WERI-Rb-1 (cell line): Measurements from ENCODE around the gene CPT2.
A peak's percentile ranks its signal among the peaks of the same experiment; 100 is the strongest.

ENCODE experiments used
- DNase-seq: peaks from one replicate; pipeline ENCODE4 v3.0.0-alpha.2; 2020
- H3K27ac ChIP-seq: fragments of 250-450 bp; sonication (Bioruptor Pico); 2 replicates; pipeline ENCODE4 v1.5.1; 2020; ENCODE audit warnings: mild to moderate bottlenecking, moderate library complexity
- H3K27me3 ChIP-seq: fragments of 250-450 bp; sonication (Bioruptor Pico); 2 replicates; pipeline ENCODE4 v1.5.1; 2021; ENCODE audit warnings: mild to moderate bottlenecking, low read depth, moderate library complexity; ENCODE audit not compliant: insufficient read depth, severe bottlenecking
- H3K36me3 ChIP-seq: fragments of 250-450 bp; sonication (Bioruptor Pico); 2 replicates; pipeline ENCODE4 v1.5.1; 2020; ENCODE audit warnings: mild to moderate bottlenecking, moderate library complexity
- H3K4me3 ChIP-seq: 2 replicates; pipeline ENCODE4 v1.5.1; 2011; ENCODE audit warnings: low read depth, mild to moderate bottlenecking, control low read depth, low read length
- H3K9me3 ChIP-seq: fragments of 250-450 bp; sonication (Bioruptor Pico); 2 replicates; pipeline ENCODE4 v1.5.1; 2021; ENCODE audit warnings: mild to moderate bottlenecking, moderate library complexity; ENCODE audit not compliant: severe bottlenecking
- CTCF ChIP-seq: IDR thresholded peaks from 2 replicates; pipeline ENCODE4 v1.5.1; 2011; ENCODE audit warnings: low read depth, mild to moderate bottlenecking, control low read depth, inconsistent platforms, low read length

Gene CPT2

GRCh38 chr1:53196485-53197290 is at the start of gene CPT2:
TSS of gene CPT2 (plus strand) at chr1:53196824. CDS start at chr1:53196944, 120 bp downstream.
- H3K27me3 ChIP-seq, result no peaks in the 10 kb centered on the region
- peak within 1 kb of the TSS; percentile 52 for H3K4me3 ChIP-seq
- no peaks in the 10 kb centered on the region for H3K9me3 ChIP-seq
- peak within 1 kb of the TSS; percentile 80 for H3K27ac ChIP-seq
- DNase-seq, result peak; percentile 93
- TF ChIP-seq CTCF, result no peak
- H3K36me3 ChIP-seq, result no peaks in the 10 kb centered on the region; the same call in 1 of the 2 replicates

- no peak overlapping the region for H3K27ac ChIP-seq
- no peaks in the 10 kb centered on the region for H3K36me3 ChIP-seq
- no peak for DNase-seq
- H3K9me3 ChIP-seq, result no peaks in the 10 kb centered on the region
- H3K4me3 ChIP-seq, result no peak overlapping the region
- no peak for TF ChIP-seq CTCF
- no peaks in the 10 kb centered on the region for H3K27me3 ChIP-seq
Measured at GRCh38 chr1:53147174-53147573, 49.5 kb upstream of the CPT2 start.

- TF ChIP-seq CTCF, result no peak
- Histone ChIP-seq H3K27ac (no peak overlapping the region), H3K9me3 (no peaks in the 10 kb centered on the region), H3K27me3 (no peaks in the 10 kb centered on the region), H3K36me3 (no peaks in the 10 kb centered on the region), H3K4me3 (no peak overlapping the region)
- DNase-seq, result no peak
Measured at GRCh38 chr1:53148123-53148522, 48.5 kb upstream of the CPT2 start.

- H3K27ac ChIP-seq, result no peak overlapping the region
- H3K4me3 ChIP-seq, result no peak overlapping the region
- no peaks in the 10 kb centered on the region for H3K27me3 ChIP-seq
- no peaks in the 10 kb centered on the region for H3K9me3 ChIP-seq
- no peak for TF ChIP-seq CTCF
- H3K36me3 ChIP-seq, result no peaks in the 10 kb centered on the region
- no peak for DNase-seq
Measured at GRCh38 chr1:53153752-53154151, 42.9 kb upstream of the CPT2 start.

- no peak for DNase-seq
- Histone ChIP-seq H3K9me3 (no peaks in the 10 kb centered on the region), H3K27me3 (no peaks in the 10 kb centered on the region), H3K27ac (no peak overlapping the region), H3K4me3 (no peak overlapping the region), H3K36me3 (no peaks in the 10 kb centered on the region)
- no peak for TF ChIP-seq CTCF
Measured at GRCh38 chr1:53154859-53155438, 41.7 kb upstream of the CPT2 start.
